Endothelial cell of umbilical vein (primary cell): ENCODE results near the gene PTH1R. TPM values are rescaled to one million over a fixed set of nuclear protein-coding genes. Genes with fewer than 3 reads are reported as not detected.

Experiments used
- BruUV-seq: library from RNA; stranded (reverse); fragments of 400-500 nt; replicated peaks from 2 replicates; lab custom pipeline; 2021; lab: Mats Ljungman, UMichigan
- CTCF ChIA-PET: fragments of 300-600, 350-600 bp; sonication (Branson Sonifier 250); formaldehyde crosslinking; loops from one replicate; lab custom pipeline; 2021; ENCODE audit warnings: antibody characterized with exemption, inconsistent platforms; lab: Charles Lee
- POLR2A ChIA-PET: fragments of 300-600, 350-600 bp; sonication (Branson Sonifier 250); formaldehyde crosslinking; loops from one replicate; lab custom pipeline; 2021; ENCODE audit warnings: antibody characterized with exemption, inconsistent platforms; lab: Charles Lee
- DNase-seq: peaks from one replicate; pipeline ENCODE4 v3.0.0-alpha.2; 2011; ENCODE audit warnings: low read depth, low spot score
- FAIRE-seq: peaks from 2 replicates; lab custom pipeline; 2011; peaks lifted over from hg19 to GRCh38; lab: Jason Lieb, UNC
- H2AFZ ChIP-seq: 2 replicates; pipeline ENCODE4 v1.6.0; 2012; ENCODE audit warnings: low read depth, low read length, control low read depth, inconsistent platforms
- H3K27ac ChIP-seq: 2 replicates; pipeline ENCODE4 v1.5.1; 2011; ENCODE audit warnings: low read depth, mild to moderate bottlenecking, control low read depth, low read length, moderate library complexity; ENCODE audit not compliant: insufficient read depth
- H3K27me3 ChIP-seq, 2 experiments: 2 replicates each; pipeline versions ENCODE4 v1.6.0 to v1.6.1; 2011; ENCODE audit warnings: low read length in 2 of 2, mixed read lengths in 1 of 2; ENCODE audit not compliant: control insufficient read depth in 2 of 2, insufficient read depth in 2 of 2
- H3K36me3 ChIP-seq, 2 experiments: 2 replicates in 1 of 2; 3 replicates in 1 of 2; pipeline ENCODE4 v1.5.1; 2011; ENCODE audit warnings: low read length in 2 of 2, mild to moderate bottlenecking in 1 of 2, moderate library complexity in 1 of 2; ENCODE audit not compliant: control insufficient read depth in 2 of 2, insufficient read depth in 2 of 2; ENCODE audit errors: extremely low read depth in 1 of 2
- H3K4me1 ChIP-seq: 3 replicates; pipeline ENCODE4 v1.5.1; 2011; ENCODE audit warnings: mild to moderate bottlenecking, low read length; ENCODE audit not compliant: control insufficient read depth, insufficient read depth; ENCODE audit errors: extremely low read depth
- H3K4me2 ChIP-seq: 2 replicates; pipeline ENCODE4 v1.6.1; 2011; ENCODE audit warnings: low read length, control low read depth, mixed read lengths; ENCODE audit not compliant: insufficient read depth
- H3K4me3 ChIP-seq, 3 experiments: fragments of 200-600 bp in 1 of 3; sonication (generic), shearing (Covaris generic) in 1 of 3; replicated peaks in 1 of 3; 2 replicates each; pipeline ENCODE4 v1.5.1; 2011 to 2016; ENCODE audit warnings: control low read depth in 3 of 3, low read length in 3 of 3, mild to moderate bottlenecking in 2 of 3, inconsistent platforms in 1 of 3, low read depth in 1 of 3, moderate library complexity in 1 of 3; ENCODE audit not compliant: insufficient read depth in 1 of 3
- H3K79me2 ChIP-seq: 2 replicates; pipeline ENCODE4 v1.6.0; 2012; ENCODE audit warnings: low read length, inconsistent platforms; ENCODE audit not compliant: control insufficient read depth, insufficient read depth
- H3K9ac ChIP-seq: replicated peaks from 2 replicates; pipeline ENCODE3; 2011; ENCODE audit warnings: low read length, control low read depth; ENCODE audit not compliant: insufficient read depth; ENCODE audit errors: extremely low read depth
- H3K9me1 ChIP-seq: replicated peaks from 3 replicates; pipeline ENCODE4 v1.6.0; 2011; ENCODE audit warnings: mild to moderate bottlenecking, low read length; ENCODE audit not compliant: control insufficient read depth, insufficient read depth; ENCODE audit errors: extremely low read depth
- H3K9me3 ChIP-seq: replicated peaks from 2 replicates; pipeline ENCODE4 v1.5.1; 2012; ENCODE audit warnings: low read length, inconsistent platforms; ENCODE audit not compliant: control insufficient read depth, insufficient read depth
- H4K20me1 ChIP-seq: replicated peaks from 2 replicates; pipeline ENCODE3; 2011; ENCODE audit warnings: mild to moderate bottlenecking, low read length; ENCODE audit not compliant: control insufficient read depth, insufficient read depth; ENCODE audit errors: extremely low read depth
- EZH2 ChIP-seq: IDR thresholded peaks from 2 replicates; pipeline ENCODE4 v1.6.1; 2012; ENCODE audit warnings: borderline replicate concordance, low read depth, mild to moderate bottlenecking, moderate library complexity, low read length, inconsistent platforms; ENCODE audit not compliant: severe bottlenecking
- FOS ChIP-seq: IDR thresholded peaks from 2 replicates; pipeline ENCODE4 v1.6.1; 2011; ENCODE audit warnings: mild to moderate bottlenecking, low read length, moderate library complexity, borderline replicate concordance; ENCODE audit not compliant: insufficient read depth
- GATA2 ChIP-seq: IDR thresholded peaks from 2 replicates; pipeline ENCODE4 v1.7.0; 2011; ENCODE audit warnings: low read depth, mild to moderate bottlenecking, moderate library complexity, mixed read lengths, low read length; ENCODE audit not compliant: insufficient read length, insufficient read depth
- JUN ChIP-seq: IDR thresholded peaks from 2 replicates; pipeline ENCODE4 v1.6.1; 2011; ENCODE audit warnings: borderline replicate concordance, low read depth; ENCODE audit not compliant: insufficient read length, insufficient read depth
- MYC ChIP-seq: IDR thresholded peaks from one replicate; pipeline ENCODE4 v1.6.1; 2011; ENCODE audit warnings: mild to moderate bottlenecking, low read depth, low read length
- POLR2A ChIP-seq: IDR thresholded peaks from 2 replicates; pipeline ENCODE4 v1.6.1; 2012; ENCODE audit warnings: low read depth, mild to moderate bottlenecking, control low read depth, low read length
- POLR2AphosphoS5 ChIP-seq: IDR thresholded peaks from 2 replicates; pipeline ENCODE4 v1.6.1; 2012; ENCODE audit warnings: low read depth, mild to moderate bottlenecking, control low read depth, low read length, moderate library complexity; ENCODE audit not compliant: insufficient read depth
- dilution Hi-C: fragments of 300-500 bp; cut with MboI; formaldehyde crosslinking; loops from one replicate; pipeline ENCODE4 v1.15.0; 2019; ENCODE audit warnings: low sequenced_read_pairs; ENCODE audit not compliant: extremely low pct_ligation_motif_present
- intact Hi-C: fragments of 100-400 bp; cut with micrococcal nuclease; formaldehyde crosslinking; loops from one replicate; pipeline ENCODE4 v1.10.0; 2022
- polyA plus RNA-seq, 4 experiments: library from polyadenylated mRNA; depleted of rRNA in 3 of 4; stranded (reverse) in 3 of 4; unstranded in 1 of 4; fragments of >200 nt; gene quantifications; 2 replicates each; pipeline versions ENCODE4 v1.2.1 to v1.2.3, GENCODE V29; 2011 to 2012; ENCODE audit warnings: missing spikeins in 1 of 4
- total RNA-seq: library from RNA; stranded (reverse); gene quantifications from 2 replicates; pipeline ENCODE4 v1.2.3, GENCODE V29; 2021
- TF ChIP-seq, protein P1 (sequence below), 2 donors: IDR thresholded peaks; 1 replicate in 1 of 2; 2 replicates in 1 of 2; pipeline ENCODE4 v1.5.1; 2011; ENCODE audit warnings: low read length in 2 of 2, mild to moderate bottlenecking in 2 of 2, moderate library complexity in 2 of 2, control low read depth in 1 of 2, inconsistent platforms in 1 of 2, low read depth in 1 of 2; ENCODE audit not compliant: insufficient read depth in 1 of 2; ENCODE audit errors: extremely low read depth in 1 of 2
- TF ChIP-seq, protein P2 (sequence below): IDR thresholded peaks from 2 replicates; pipeline ENCODE4 v1.6.1; 2011; ENCODE audit not compliant: insufficient read depth, insufficient read length

The PTH1R gene
- total and polyA plus RNA-seq, 2 donors (not counting 3 experiments of a cell fraction or from before 2014, with no cell fraction given), result 0.08 to 0.46 TPM

DNA sequence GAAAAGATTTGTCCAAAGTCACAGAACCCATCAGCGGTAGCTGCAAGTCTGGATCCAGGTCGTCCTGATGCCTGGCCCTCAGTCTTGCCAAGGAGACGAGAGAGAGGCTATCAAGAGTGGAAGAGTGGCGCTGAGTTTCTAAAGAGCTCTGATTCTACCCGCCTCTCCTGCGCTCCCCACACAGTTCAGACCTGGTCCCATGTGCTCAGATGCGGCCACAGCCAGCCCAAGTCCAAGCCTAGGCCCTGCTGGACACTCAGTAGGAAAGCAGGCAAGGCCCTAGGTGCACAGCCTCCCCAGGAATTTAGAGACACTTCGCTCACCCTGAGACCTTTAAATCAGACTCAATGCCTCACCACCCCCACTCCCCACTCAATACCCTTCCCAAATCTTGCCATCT lies 66.7 kb downstream of the PTH1R start:
- no peak for DNase-seq
- H3K9me3 ChIP-seq, result no peaks in the 10 kb centered on the region
- TSS peak; percentile 63 for BruUV-seq
- FAIRE-seq, result no peak
- no peak overlapping the region for H2AFZ ChIP-seq
- no peaks in the 10 kb centered on the region for H3K27me3 ChIP-seq
- intact Hi-C loops (no loop called here), dilution Hi-C loops (no loop called here)
- CTCF ChIA-PET, result interaction anchor here (1.2 to 1.6 kb wide), 3 partner anchors 8 to 23 kb away, joined by 3 to 9 read pairs (median 4); no protein-coding TSS in a partner anchor
- no peaks in the 10 kb centered on the region for H4K20me1 ChIP-seq
- H3K79me2 ChIP-seq, result peaks cover 86% of the 10 kb centered on the region
- H3K4me3 ChIP-seq, result no peak overlapping the region
- H3K27ac ChIP-seq, result peak overlapping the region; percentile 86
- H3K36me3 ChIP-seq, result peaks cover 0 to 14% of the 10 kb centered on the region in 2 experiments
- peak overlapping the region; percentile 17 for H3K9ac ChIP-seq
- TF ChIP-seq, protein P1, sequence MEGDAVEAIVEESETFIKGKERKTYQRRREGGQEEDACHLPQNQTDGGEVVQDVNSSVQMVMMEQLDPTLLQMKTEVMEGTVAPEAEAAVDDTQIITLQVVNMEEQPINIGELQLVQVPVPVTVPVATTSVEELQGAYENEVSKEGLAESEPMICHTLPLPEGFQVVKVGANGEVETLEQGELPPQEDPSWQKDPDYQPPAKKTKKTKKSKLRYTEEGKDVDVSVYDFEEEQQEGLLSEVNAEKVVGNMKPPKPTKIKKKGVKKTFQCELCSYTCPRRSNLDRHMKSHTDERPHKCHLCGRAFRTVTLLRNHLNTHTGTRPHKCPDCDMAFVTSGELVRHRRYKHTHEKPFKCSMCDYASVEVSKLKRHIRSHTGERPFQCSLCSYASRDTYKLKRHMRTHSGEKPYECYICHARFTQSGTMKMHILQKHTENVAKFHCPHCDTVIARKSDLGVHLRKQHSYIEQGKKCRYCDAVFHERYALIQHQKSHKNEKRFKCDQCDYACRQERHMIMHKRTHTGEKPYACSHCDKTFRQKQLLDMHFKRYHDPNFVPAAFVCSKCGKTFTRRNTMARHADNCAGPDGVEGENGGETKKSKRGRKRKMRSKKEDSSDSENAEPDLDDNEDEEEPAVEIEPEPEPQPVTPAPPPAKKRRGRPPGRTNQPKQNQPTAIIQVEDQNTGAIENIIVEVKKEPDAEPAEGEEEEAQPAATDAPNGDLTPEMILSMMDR (IDR thresholded peaks at IDR 0.05; ENCODE audit: extremely low read depth in 1 of 2, insufficient read depth in 1 of 2, low read depth in 1 of 2, low read length in 2 of 2), result no peak
- TF ChIP-seq, protein P2, sequence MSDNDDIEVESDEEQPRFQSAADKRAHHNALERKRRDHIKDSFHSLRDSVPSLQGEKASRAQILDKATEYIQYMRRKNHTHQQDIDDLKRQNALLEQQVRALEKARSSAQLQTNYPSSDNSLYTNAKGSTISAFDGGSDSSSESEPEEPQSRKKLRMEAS, result no peak
- TF ChIP-seq EZH2 (no peak), POLR2AphosphoS5 (no peak), FOS (no peak), JUN (no peak), GATA2 (no peak), MYC (no peak), POLR2A (no peak)
- H3K9me1 ChIP-seq, result no peaks in the 10 kb centered on the region
- H3K4me2 ChIP-seq, result peak overlapping the region; percentile 20
- POLR2A ChIA-PET, result interaction anchor here (0.8 to 0.9 kb wide), 2 partner anchors 9 to 33 kb away, joined by 8 to 9 read pairs; partner anchors contain the start of gene CCDC12
- peaks cover 57% of the 10 kb centered on the region for H3K4me1 ChIP-seq
